ENCODE data around the gene SEZ6.

DNA sequence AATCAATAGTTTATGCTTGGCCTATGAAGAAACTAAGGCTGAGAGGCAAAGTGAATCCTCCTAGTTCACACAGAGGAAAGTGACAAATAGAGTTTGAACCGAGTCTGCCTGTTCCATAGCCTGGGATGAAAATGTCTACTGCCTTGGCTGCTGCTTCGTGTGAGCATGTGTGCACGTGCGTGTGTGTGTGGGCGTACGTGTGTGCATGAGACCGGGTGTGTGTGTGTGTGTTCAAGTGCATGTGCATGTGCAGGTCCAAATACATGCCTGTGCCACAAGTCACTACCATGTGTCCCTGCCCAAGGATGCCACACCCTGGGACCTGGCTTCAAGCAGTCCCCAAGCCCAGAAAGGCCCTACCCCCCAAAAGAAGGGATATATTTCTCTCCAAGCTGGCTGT, 13.6 kb downstream of the SEZ6 start:
- TF ChIP-seq, protein P1, sequence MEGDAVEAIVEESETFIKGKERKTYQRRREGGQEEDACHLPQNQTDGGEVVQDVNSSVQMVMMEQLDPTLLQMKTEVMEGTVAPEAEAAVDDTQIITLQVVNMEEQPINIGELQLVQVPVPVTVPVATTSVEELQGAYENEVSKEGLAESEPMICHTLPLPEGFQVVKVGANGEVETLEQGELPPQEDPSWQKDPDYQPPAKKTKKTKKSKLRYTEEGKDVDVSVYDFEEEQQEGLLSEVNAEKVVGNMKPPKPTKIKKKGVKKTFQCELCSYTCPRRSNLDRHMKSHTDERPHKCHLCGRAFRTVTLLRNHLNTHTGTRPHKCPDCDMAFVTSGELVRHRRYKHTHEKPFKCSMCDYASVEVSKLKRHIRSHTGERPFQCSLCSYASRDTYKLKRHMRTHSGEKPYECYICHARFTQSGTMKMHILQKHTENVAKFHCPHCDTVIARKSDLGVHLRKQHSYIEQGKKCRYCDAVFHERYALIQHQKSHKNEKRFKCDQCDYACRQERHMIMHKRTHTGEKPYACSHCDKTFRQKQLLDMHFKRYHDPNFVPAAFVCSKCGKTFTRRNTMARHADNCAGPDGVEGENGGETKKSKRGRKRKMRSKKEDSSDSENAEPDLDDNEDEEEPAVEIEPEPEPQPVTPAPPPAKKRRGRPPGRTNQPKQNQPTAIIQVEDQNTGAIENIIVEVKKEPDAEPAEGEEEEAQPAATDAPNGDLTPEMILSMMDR (IDR thresholded peaks at IDR 0.05) = no peak
- no peak for TF ChIP-seq POLR2A (IDR thresholded peaks at IDR 0.05)
